Left forelimb (tissue), 1 donor: Measurements from ENCODE around the gene VPS45.

Experiments
- DNase-seq: peaks from one replicate; pipeline ENCODE4 v3.0.0-alpha.2; 2018; ENCODE audit warnings: low spot score

VPS45 gene

GRCh38 chr1:150187560-150187931 is 120.0 kb downstream of the VPS45 start:
- DNase-seq: no peak

- no peak for DNase-seq
Observed at GRCh38 chr1:150192012-150192411, 124.4 kb downstream of the VPS45 start.

DNA sequence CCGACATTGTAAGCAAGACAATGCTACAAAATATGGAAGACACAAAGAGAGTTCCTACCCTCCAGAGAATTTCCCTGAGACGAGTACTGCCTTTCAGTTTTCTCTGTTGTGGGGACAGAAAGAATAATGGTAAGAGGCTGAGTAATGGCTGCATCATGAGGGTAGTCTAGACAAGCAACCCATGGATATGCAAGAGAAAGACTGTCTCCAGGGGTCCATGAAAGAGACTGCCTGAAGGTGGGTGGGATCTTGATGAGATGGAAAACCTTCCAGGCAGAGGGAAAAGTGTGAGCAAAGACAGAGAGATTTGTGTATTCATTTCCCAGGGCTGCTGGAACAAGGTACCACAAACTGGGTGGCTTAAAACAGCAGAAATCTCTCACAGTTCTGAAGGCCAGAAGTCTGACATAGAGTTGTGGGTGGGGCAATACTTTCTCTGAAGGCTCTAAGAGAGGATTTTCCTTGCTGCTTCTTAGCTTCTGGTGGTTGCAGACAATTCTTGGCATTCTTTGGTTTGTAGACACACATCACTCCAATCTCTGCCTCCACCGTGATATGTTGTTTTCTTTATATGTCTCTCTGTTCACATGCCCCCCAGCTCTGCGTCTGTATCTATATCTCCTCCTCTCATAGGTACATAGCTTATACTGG is 126.9 kb downstream of the VPS45 start:
- no peak for DNase-seq
